GM06990 (cell line): ENCODE data around the gene APOE.

Source experiments
- DNase-seq: peaks from one replicate; pipeline ENCODE4 v3.0.0-alpha.2; 2011; ENCODE audit not compliant: insufficient read length; ENCODE audit errors: extremely low read depth
- H3K27me3 ChIP-seq: replicated peaks from 2 replicates; pipeline ENCODE4 v1.6.0; 2011; ENCODE audit warnings: low read length; ENCODE audit not compliant: control insufficient read depth, insufficient read depth
- H3K36me3 ChIP-seq: 2 replicates; pipeline ENCODE4 v1.5.1; 2011; ENCODE audit warnings: low read length; ENCODE audit not compliant: control insufficient read depth, insufficient read depth
- H3K4me3 ChIP-seq: replicated peaks from 2 replicates; pipeline ENCODE4 v1.5.1; 2011; ENCODE audit warnings: low read depth, mild to moderate bottlenecking, control low read depth, low read length
- TF ChIP-seq, protein P1 (sequence below): IDR thresholded peaks from 2 replicates; pipeline ENCODE4 v1.5.1; 2011; ENCODE audit warnings: low read length, control low read depth, mild to moderate bottlenecking, inconsistent platforms; ENCODE audit not compliant: insufficient read depth, poor library complexity, severe bottlenecking

Gene APOE

DNA sequence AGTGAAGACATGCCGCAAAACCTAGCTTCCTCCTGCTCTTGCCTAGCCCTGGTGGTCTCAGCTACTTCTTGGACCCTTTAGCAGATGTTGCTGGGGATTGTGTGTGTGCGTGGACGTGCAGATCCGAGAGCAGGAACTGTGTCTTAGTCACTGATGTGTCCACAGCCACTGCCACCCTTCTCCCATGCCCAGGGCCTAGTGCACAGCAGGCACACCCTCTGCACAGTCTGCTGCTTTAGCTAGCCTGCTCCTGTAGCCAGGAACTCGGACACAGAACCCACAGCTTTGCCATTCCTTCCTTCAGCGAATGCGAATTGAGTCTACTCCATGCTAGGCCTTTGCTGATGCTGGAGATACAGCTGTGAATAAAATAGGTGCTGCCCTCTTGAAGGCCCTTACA is 51.9 kb downstream of the APOE start:
- TF ChIP-seq, protein P1, sequence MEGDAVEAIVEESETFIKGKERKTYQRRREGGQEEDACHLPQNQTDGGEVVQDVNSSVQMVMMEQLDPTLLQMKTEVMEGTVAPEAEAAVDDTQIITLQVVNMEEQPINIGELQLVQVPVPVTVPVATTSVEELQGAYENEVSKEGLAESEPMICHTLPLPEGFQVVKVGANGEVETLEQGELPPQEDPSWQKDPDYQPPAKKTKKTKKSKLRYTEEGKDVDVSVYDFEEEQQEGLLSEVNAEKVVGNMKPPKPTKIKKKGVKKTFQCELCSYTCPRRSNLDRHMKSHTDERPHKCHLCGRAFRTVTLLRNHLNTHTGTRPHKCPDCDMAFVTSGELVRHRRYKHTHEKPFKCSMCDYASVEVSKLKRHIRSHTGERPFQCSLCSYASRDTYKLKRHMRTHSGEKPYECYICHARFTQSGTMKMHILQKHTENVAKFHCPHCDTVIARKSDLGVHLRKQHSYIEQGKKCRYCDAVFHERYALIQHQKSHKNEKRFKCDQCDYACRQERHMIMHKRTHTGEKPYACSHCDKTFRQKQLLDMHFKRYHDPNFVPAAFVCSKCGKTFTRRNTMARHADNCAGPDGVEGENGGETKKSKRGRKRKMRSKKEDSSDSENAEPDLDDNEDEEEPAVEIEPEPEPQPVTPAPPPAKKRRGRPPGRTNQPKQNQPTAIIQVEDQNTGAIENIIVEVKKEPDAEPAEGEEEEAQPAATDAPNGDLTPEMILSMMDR = no peak
- Histone ChIP-seq H3K27me3 (no peaks in the 10 kb centered on the region), H3K4me3 (no peak overlapping the region), H3K36me3 (peaks cover 3% of the 10 kb centered on the region; the same call in 1 of the 2 replicates)
- DNase-seq = no peak

DNA sequence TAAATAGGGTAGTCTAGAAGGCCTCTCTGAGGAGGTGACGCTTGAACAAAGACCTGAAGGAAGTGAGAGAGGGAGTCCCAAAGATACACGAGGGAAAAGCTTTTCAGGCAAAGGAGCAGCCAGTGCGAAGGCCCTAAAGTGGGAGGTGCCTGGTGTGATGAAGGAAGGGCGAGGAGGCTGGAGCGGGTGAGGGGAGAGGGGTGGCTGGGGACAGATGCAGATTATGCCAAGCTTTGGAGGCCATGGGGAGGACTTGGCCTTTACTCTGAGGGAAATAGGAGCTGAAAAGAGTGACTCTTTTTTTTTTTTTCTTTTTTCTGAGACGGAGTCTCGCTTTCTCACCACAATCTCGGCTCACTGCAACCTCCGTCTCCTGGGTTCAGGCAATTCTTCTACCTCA is 52.5 kb downstream of the APOE start:
- no peak for DNase-seq
- H3K27me3 ChIP-seq = no peaks in the 10 kb centered on the region
- H3K4me3 ChIP-seq = no peak overlapping the region
- peaks cover 3% of the 10 kb centered on the region; the same call in 1 of the 2 replicates for H3K36me3 ChIP-seq
- TF ChIP-seq, protein P1 = no peak
